OCI-LY3 (cell line): Measurements from ENCODE around the gene CCIN.

Experiments used
- EZH2phosphoT487 ChIP-seq: fragments of 200-600 bp; shearing (Covaris generic); IDR thresholded peaks from 2 replicates; pipeline ENCODE4 v1.6.1; 2018; ENCODE audit warnings: antibody characterized with exemption, mixed run types, low read depth
- TF ChIP-seq, protein P1 (sequence below): fragments of 200-600, 300-600 bp; sonication (generic); IDR thresholded peaks from 2 replicates; pipeline ENCODE4 v1.5.1; 2014; ENCODE audit warnings: antibody characterized with exemption, low read length, low read depth

DNA sequence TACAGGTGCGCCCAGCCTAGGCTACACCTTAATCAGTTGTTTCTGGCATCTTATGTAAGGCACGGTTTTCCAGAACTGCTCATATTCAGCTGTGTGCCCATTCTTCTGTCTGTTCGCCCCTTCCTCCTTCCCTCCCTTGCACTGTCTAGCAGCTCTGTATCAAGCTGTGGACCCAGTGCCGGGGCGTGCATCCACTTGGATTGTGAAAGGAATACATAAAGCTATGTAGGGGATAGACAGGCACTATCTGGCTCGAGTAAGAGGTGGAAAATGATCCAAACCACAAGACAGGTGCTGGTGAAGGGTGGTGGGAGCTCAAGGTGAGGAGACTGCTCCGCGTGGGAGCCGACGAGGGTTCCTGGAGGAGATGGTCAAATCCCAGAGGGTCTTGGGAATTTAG lies 30.7 kb upstream of the CCIN start:
- TF ChIP-seq, protein P1, sequence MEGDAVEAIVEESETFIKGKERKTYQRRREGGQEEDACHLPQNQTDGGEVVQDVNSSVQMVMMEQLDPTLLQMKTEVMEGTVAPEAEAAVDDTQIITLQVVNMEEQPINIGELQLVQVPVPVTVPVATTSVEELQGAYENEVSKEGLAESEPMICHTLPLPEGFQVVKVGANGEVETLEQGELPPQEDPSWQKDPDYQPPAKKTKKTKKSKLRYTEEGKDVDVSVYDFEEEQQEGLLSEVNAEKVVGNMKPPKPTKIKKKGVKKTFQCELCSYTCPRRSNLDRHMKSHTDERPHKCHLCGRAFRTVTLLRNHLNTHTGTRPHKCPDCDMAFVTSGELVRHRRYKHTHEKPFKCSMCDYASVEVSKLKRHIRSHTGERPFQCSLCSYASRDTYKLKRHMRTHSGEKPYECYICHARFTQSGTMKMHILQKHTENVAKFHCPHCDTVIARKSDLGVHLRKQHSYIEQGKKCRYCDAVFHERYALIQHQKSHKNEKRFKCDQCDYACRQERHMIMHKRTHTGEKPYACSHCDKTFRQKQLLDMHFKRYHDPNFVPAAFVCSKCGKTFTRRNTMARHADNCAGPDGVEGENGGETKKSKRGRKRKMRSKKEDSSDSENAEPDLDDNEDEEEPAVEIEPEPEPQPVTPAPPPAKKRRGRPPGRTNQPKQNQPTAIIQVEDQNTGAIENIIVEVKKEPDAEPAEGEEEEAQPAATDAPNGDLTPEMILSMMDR: no peak
- TF ChIP-seq EZH2phosphoT487: no peak
